Bronchus fibroblast of lung (primary cell): ENCODE data around the gene MTREX. TPM values are rescaled to one million over a fixed set of nuclear protein-coding genes. Genes with fewer than 3 reads are reported as not detected.

Experiments
- total RNA-seq: library from RNA; depleted of rRNA; stranded (reverse); fragments of >200 nt; gene quantifications from 2 replicates; pipeline ENCODE4 v1.2.3, GENCODE V29; 2015

MTREX gene
- total RNA-seq, result 45.0 and 73.5 TPM in 2 replicates

DNA sequence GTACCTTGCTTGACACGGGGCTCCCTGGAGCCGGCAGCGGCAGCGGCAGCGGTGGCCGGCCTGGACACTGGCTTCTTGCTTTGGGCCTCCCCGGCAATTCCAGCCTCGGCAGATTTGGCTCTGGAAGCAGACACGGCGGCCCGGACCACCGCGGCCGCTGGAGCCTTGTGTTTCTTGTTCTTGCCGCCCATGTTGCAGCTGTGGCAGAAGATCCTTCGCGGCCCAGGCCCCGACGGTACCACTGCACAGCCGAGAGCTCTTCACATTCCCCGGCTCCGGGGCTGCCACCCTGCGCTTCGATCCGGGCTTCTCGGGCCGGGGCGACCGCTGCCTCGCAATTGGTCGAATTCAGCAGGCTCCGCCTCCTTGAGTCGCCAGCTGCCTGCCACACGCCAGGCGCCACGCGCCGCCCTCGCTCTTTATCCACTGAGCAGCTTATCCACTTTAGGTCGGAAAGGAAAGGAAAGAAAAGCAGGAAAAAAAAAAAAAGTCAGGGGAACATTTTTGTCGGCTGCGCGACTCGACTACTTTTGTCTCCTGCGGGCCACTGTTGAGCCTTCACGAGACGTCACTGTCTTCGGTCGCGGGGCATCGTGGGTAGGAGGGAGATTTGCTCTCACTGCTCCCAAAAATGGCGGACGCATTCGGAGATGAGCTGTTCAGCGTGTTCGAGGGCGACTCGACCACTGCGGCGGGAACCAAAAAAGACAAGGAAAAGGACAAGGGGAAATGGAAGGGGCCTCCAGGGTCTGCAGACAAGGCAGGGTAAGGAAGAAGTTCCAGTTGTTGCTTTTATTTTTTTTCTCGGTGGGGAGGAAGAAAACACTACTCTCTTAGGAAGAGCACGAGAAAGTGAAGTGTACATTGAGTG is at the start of gene MTREX, which contains the start of gene DHX29:
Gene MTREX, plus strand, starts transcription at position 607 of the 871 bp plus-strand sequence. Its CDS starts 25 bp downstream, at position 632.
Gene DHX29, minus strand, starts transcription at position 312 of the 871 bp plus-strand sequence. Its CDS starts 121 bp downstream, at position 191.

Other genes starting within 250 kb of the MTREX start
- gene GZMA, start 205.3 kb upstream of the MTREX start, total RNA-seq, result not detected in 2 replicates
- 137 and 151 TPM in 2 replicates for gene GPX8, start 147.8 kb upstream of the MTREX start, total RNA-seq
- not detected in 2 replicates for gene CDC20B, start 134.8 kb upstream of the MTREX start, total RNA-seq
- not detected in 2 replicates for gene MCIDAS, start 80.7 kb upstream of the MTREX start, total RNA-seq
- 0.15 TPM in 1 of 2 replicates, not detected in the other for gene CCNO, start 74.4 kb upstream of the MTREX start, total RNA-seq
- 20.7 and 25.4 TPM in 2 replicates for gene DHX29, start 295 bp upstream of the MTREX start, total RNA-seq
- gene PLPP1, start 227.0 kb downstream of the MTREX start, total RNA-seq, result 36.0 and 48.8 TPM in 2 replicates